Upper lobe of right lung (tissue), 1 donor: ENCODE data around the gene ZFYVE9. TPM values are rescaled to one million over a fixed set of nuclear protein-coding genes. Genes with fewer than 3 reads are reported as not detected.
"Not testable (repeated sequence)": the region's sequence is repeated elsewhere in the genome, so short reads cannot be mapped to it uniquely, and the experiment has no call there.

Source experiments
- ATAC-seq: fragments of 200-7000 bp; cut with Tn5 transposase; one replicate; pipeline ENCODE4 v1.9.1; 2020; ENCODE audit warnings: mild to moderate bottlenecking, moderate library complexity
- DNase-seq: peaks from one replicate; pipeline ENCODE4 v3.0.0-alpha.2; 2020
- H3K27ac ChIP-seq: fragments of 200-600 bp; one replicate; pipeline ENCODE4 v1.8.0; 2022
- H3K27me3 ChIP-seq: fragments of 200-600 bp; one replicate; pipeline ENCODE4 v1.8.0; 2022; ENCODE audit warnings: mild to moderate bottlenecking
- H3K36me3 ChIP-seq: fragments of 200-600 bp; one replicate; pipeline ENCODE4 v1.8.0; 2022
- H3K4me1 ChIP-seq: fragments of 200-600 bp; one replicate; pipeline ENCODE4 v1.8.0; 2022
- H3K4me3 ChIP-seq: fragments of 200-600 bp; one replicate; pipeline ENCODE4 v1.8.0; 2022; ENCODE audit warnings: mild to moderate bottlenecking
- H3K9me3 ChIP-seq: fragments of 200-600 bp; one replicate; pipeline ENCODE4 v1.8.0; 2022
- intact Hi-C: fragments of 100-400 bp; cut with DNase I; formaldehyde crosslinking; loops from one replicate; pipeline ENCODE4 v1.11.0; 2022
- total RNA-seq: library from RNA; stranded (reverse); fragmentation: NEBNext Ultra II Directional; extraction: Animal tissue kit (Norgen Biotek cat#: 25700); gene quantifications from one replicate; pipeline ENCODE4 v1.2.1, GENCODE V29; 2021
- TF ChIP-seq, protein P1 (sequence below): fragments of 200-600 bp; IDR thresholded peaks from one replicate; pipeline ENCODE4 v1.8.0; 2022; ENCODE audit warnings: antibody characterized with exemption
- donor health status: DM: no; HTN: yes; CAD: no; lungs with severe emphysema.

ZFYVE9 gene
- total RNA-seq, 1 donor from 2014 or later, result 23.9 TPM

DNA sequence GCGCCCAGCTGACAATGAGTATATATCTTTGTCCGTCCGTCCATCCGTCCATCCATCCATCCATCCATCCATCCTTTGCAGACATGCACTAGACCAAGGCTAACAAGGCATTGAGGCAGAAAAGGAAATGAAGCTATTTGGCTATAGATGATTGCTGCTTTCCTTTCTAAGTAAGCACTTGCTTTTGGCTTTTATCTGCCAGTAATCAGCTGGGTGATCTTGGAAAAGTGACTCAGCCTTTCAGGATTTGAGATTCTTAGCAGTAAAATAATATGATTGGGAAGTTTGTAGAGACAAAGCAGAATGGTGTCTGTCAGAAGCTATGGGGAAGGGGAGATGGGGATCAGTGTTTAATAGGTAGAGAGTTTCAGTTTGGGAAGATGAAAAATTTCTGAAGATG lies 22.7 kb downstream of the ZFYVE9 start:
- intact Hi-C loops, result no loop called here
- no peak overlapping the region for H3K27ac ChIP-seq
- no peaks in the 10 kb centered on the region for H3K36me3 ChIP-seq
- no peak for DNase-seq
- no peaks in the 10 kb centered on the region for H3K9me3 ChIP-seq
- no peak for ATAC-seq
- H3K27me3 ChIP-seq, result no peaks in the 10 kb centered on the region
- no peaks in the 10 kb centered on the region for H3K4me1 ChIP-seq
- TF ChIP-seq, protein P1, sequence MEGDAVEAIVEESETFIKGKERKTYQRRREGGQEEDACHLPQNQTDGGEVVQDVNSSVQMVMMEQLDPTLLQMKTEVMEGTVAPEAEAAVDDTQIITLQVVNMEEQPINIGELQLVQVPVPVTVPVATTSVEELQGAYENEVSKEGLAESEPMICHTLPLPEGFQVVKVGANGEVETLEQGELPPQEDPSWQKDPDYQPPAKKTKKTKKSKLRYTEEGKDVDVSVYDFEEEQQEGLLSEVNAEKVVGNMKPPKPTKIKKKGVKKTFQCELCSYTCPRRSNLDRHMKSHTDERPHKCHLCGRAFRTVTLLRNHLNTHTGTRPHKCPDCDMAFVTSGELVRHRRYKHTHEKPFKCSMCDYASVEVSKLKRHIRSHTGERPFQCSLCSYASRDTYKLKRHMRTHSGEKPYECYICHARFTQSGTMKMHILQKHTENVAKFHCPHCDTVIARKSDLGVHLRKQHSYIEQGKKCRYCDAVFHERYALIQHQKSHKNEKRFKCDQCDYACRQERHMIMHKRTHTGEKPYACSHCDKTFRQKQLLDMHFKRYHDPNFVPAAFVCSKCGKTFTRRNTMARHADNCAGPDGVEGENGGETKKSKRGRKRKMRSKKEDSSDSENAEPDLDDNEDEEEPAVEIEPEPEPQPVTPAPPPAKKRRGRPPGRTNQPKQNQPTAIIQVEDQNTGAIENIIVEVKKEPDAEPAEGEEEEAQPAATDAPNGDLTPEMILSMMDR, result no peak
- no peak overlapping the region for H3K4me3 ChIP-seq

DNA sequence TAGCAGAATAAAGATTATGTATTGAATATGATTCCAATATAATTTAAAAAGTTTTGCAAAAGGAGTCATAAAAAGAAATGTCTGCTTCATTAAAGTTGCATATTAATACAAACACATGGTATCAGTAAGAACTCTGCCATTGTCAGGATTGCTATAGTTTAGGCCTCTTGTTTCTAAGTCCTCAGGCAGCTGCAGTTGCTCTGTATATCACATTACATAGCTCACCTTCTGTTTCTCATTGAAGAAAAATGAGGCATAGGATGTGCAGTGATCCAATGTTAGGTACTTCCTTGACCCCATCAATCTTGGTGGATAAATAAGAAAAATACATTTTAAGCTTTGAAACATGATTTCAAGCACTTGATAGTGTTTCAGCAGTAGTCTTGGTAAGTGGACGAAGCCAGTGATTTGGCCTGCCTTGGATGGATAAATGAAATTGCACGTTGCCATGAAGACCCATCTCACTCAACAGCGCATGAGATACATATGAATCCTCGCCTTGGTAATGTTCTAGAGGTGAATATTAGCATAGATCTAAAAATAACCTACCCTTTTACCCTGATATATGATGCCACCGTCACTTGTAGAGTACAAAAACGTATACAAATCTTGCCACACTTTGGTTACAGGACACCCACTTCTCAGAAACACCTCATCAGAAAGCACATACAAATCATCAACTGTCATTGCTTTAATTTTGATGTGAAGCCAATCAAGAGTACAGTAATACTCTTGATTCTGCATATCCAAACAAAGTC lies 25.3 kb downstream of the ZFYVE9 start:
- Histone ChIP-seq H3K4me1 (no peaks in the 10 kb centered on the region), H3K27ac (no peak overlapping the region), H3K4me3 (no peak overlapping the region), H3K9me3 (no peaks in the 10 kb centered on the region), H3K36me3 (no peaks in the 10 kb centered on the region), H3K27me3 (no peaks in the 10 kb centered on the region)
- ATAC-seq (no peak), DNase-seq (no peak)
- intact Hi-C loops, result no loop called here
- TF ChIP-seq, protein P1, result no peak

DNA sequence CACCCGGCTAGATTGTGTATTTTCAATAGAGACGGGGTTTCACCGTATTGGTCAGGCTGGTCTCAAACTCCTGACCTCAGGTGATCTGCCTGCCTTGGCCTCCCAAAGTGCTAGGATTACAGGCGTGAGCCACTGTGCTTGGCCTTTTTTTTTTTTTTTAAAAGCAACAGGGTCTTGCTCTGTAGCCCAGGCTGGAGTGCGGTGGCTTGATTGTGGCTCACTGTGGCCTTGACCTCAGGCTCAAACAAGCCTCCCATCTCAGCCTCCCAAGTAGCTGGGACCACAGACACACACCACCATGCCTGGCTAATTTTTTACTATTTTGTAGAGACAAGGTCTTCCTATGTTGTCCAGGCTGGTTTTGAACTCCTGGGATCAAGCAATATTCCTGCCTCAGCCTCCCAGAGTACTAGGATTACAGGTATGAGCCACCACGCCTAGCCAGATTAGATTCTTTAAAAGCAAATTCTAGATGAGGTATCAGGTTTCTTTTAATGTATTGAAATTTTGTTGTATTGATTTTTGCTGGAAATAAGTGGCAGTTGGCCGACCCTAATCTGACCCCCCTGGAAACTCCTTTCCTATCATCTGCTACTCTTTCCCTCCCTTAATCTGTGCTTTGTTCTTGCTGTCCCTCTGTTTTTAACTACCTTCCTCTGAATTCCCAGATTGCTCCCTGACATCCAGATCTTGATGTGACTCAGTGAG lies 26.6 kb downstream of the ZFYVE9 start:
- Histone ChIP-seq H3K27me3 (no peaks in the 10 kb centered on the region), H3K4me3 (no peak overlapping the region), H3K27ac (no peak overlapping the region), H3K36me3 (no peaks in the 10 kb centered on the region), H3K4me1 (no peaks in the 10 kb centered on the region), H3K9me3 (no peaks in the 10 kb centered on the region)
- DNase-seq, result no peak
- intact Hi-C loops, result no loop called here
- TF ChIP-seq, protein P1, result no peak
- no peak for ATAC-seq

DNA sequence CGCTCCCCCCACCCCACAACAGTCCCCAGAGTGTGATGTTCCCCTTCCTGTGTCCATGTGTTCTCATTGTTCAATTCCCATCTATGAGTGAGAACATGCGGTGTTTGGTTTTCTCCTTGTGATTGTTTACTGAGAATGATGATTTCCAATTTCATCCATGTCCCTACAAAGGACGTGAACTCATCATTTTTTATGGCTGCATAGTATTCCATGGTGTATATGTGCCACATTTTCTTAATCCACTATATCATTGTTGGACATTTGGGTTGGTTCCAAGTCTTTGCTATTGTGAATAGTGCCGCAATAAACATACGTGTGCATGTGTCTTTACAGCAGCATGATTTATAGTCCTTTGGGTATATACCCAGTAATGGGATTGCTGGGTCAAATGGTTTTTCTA lies 29.3 kb downstream of the ZFYVE9 start:
- DNase-seq, ATAC-seq, H3K36me3 ChIP-seq, H3K4me3 ChIP-seq, H3K4me1 ChIP-seq, H3K9me3 ChIP-seq, H3K27me3 ChIP-seq, intact Hi-C loops, H3K27ac ChIP-seq: not testable (repeated sequence)

DNA sequence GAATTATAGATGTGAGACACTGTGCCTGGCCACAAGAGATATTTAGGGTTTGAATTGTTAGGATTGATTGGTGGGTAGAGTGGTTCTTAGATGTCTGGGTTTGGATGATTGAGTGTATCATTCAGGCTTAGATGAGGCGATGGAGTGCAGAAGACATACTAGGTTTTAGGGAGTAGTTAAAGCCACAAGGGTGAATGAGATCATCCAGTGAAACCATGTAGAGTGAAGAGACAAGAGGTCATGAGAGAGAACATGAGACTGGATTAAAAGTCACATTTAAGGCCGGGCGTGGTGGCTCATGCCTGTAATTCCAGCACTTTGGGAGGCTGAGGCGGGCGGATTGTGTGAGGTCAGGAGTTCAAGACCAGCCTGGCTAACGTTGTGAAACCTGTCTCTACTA lies 37.2 kb downstream of the ZFYVE9 start:
- no peaks in the 10 kb centered on the region for H3K4me1 ChIP-seq

DNA sequence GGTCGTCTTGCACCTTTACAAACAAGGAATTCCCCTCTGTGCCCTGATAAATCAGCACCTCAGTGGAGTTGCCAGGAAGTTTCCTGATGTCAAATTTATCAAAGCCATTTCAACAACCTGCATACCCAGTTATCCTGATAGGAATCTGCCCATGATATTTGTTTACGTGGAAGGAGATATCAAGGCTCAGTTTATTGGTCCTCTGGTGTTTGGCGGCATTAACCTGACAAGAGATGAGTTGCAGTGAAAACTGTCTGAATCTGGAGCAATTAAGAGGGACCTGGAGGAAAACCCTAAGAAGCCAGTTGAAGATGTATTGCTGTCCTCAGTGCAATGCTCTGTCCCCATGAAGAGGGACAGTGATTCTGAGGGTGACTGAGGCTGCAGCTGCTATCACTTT lies 38.3 kb downstream of the ZFYVE9 start:
- H3K4me1 ChIP-seq, result no peaks in the 10 kb centered on the region
- ATAC-seq (no peak), DNase-seq (no peak)
- intact Hi-C loops, result no loop called here
- no peaks in the 10 kb centered on the region for H3K36me3 ChIP-seq
- TF ChIP-seq, protein P1, result no peak
- H3K4me3 ChIP-seq, result no peak overlapping the region
- H3K9me3 ChIP-seq, result no peaks in the 10 kb centered on the region
- H3K27ac ChIP-seq, result no peak overlapping the region
- no peaks in the 10 kb centered on the region for H3K27me3 ChIP-seq

More for the DNA sequence above, 37.2 kb downstream of the ZFYVE9 start:
- Histone ChIP-seq H3K27me3 (no peaks in the 10 kb centered on the region), H3K4me3 (no peak overlapping the region), H3K36me3 (no peaks in the 10 kb centered on the region), H3K9me3 (no peaks in the 10 kb centered on the region), H3K27ac (no peak overlapping the region)
- TF ChIP-seq, protein P1, result no peak
- intact Hi-C loops, result no loop called here
- DNase-seq (no peak), ATAC-seq (no peak)

DNA sequence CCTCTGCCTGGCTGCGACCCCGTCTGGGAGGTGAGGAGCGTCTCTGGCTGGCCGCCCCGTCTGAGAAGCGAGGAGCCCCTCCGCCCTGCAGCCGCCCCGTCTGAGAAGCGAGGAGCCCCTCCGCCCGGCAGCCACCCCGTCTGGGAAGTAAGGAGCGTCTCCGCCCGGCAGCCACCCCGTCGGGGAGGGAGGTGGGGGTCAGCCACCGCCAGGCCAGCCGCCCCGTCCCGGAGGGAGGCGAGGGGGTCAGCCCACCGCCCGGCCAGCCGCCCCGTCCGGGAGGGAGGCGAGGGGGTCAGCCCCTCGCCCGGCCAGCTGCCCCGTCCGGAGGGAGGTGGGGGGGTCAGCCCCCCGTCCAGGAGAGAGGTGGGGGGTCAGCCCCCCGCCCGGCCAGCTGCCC lies 39.9 kb downstream of the ZFYVE9 start:
- ATAC-seq, H3K27ac ChIP-seq, H3K4me3 ChIP-seq, H3K4me1 ChIP-seq, H3K27me3 ChIP-seq, intact Hi-C loops, DNase-seq, H3K36me3 ChIP-seq, H3K9me3 ChIP-seq: not testable (repeated sequence)

DNA sequence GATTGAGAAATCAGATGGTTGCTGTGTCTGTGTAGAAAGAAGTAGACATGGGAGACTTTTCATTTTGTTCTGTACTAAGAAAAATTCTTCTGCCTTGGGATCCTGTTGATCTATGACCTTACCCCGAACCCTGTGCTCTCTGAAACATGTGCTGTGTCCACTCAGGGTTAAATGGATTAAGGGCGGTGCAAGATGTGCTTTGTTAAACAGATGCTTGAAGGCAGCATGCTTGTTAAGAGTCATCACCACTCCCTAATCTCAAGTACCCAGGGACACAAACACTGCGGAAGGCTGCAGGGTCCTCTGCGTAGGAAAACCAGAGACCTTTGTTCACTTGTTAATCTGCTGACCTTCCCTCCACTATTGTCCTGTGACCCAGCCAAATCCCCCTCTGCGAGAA lies 40.4 kb downstream of the ZFYVE9 start:
- H3K27me3 ChIP-seq, H3K36me3 ChIP-seq, H3K27ac ChIP-seq, intact Hi-C loops, H3K4me1 ChIP-seq, DNase-seq, H3K9me3 ChIP-seq, H3K4me3 ChIP-seq, ATAC-seq: not testable (repeated sequence)
